Cardiac fibroblast (primary cell): ENCODE data around the gene TRPC3.

Experiments
- DNase-seq, 2 donors: peaks; one replicate each; pipeline versions ENCODE4 v3.0.0 to v3.0.0-alpha.2; 2010; ENCODE audit warnings: low read depth in 2 of 2
- H3K4me3 ChIP-seq, 2 donors: replicated peaks in 1 of 2; 1 replicate in 1 of 2; 2 replicates in 1 of 2; pipeline ENCODE4 v1.5.1; 2011; ENCODE audit warnings: low read depth in 2 of 2, low read length in 2 of 2, mild to moderate bottlenecking in 2 of 2, moderate library complexity in 1 of 2
- CTCF ChIP-seq: IDR thresholded peaks from one replicate; pipeline ENCODE4 v1.5.1; 2011; ENCODE audit warnings: low read depth, mild to moderate bottlenecking, low read length, inconsistent platforms

TRPC3 gene

DNA sequence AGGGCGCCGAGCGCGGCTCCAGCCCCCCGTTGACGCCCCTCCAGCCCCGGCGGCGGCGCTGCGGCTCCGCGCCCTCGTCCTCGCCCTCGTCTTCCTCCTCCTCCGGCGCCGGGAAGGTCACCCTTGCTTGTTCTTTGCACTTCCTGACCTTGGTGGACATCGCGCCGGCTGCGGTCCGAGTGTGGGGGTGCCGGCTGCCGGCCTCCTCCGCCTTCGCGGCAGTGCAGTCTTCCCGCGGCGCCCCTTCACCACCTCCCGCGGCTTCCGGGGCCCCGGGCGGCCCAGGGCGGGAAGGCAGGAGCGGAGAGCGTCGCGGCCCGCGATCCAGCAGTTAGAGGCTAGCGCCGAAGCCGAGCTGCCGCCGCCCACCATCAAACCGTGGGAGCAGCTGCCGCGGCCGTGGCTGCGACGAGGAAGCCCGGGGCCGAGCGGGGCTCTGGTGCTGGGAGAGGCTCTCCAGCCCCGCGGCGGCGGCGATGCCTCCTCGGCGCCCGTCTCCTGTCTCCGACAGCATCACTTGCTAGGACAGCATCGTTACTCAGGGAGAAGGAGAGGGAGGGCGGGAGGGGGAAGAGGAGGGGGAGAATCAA is at the start of gene TRPC3:
Gene TRPC3 (minus strand): TSS at position 540 of the 590 bp plus-strand sequence. CDS start 380 bp downstream, at position 160.
- TF ChIP-seq CTCF, result no peak
- DNase-seq, result peak; percentile 5 to 7
- H3K4me3 ChIP-seq, result peak within 1 kb of the TSS; percentile 42 to 51

DNA sequence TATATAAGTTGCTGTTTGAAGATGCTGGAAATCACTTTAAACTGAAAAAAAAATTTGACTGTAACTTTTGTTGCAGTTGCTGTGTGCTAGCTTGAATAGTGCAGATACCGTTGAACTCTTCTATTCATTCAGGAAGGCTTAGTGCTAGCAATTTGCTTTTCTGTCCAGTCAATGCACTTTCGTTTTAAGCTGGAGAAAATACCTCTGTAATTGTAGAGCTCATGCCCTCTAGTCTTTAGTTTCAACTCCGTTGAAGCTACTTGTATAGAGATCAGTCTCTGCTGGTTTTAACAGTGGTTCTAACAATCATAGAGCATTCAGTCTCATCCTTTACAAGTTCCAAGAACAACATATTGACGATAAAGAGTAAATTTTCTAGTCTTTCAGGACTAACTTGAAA is 49.0 kb upstream of the TRPC3 start:
- no peak for TF ChIP-seq CTCF
- DNase-seq, result no peak

GRCh38 chr4:121998024-121998423 is 46.2 kb upstream of the TRPC3 start:
- DNase-seq, result no peak
- H3K4me3 ChIP-seq, result no peak overlapping the region
- TF ChIP-seq CTCF, result no peak

More for the DNA sequence above, 49.0 kb upstream of the TRPC3 start:
- no peak overlapping the region for H3K4me3 ChIP-seq

GRCh38 chr4:121995790-121996537 is 44.1 kb upstream of the TRPC3 start:
- DNase-seq, result no peak

DNA sequence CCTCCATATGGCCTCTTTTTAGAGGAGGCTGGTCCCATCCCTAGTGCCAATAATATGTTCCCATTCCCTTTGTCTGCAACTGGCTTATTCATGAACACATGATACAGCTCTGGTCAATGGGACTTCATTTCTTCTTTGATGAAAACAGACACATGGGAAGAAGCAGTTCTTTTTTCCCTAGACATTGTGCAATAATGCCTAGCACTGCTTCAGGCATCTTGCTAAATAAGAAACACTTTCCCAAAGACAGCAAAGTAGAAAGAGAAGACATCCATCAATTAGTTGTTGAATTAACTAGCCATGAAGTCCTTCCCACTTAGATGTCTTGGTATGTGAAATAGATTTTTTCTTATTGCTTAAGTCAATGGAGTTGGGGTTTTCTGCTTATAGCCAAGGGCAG is 40.1 kb upstream of the TRPC3 start:
- TF ChIP-seq CTCF, result no peak
- DNase-seq, result no peak
- H3K4me3 ChIP-seq, result no peak overlapping the region

More at GRCh38 chr4:121995790-121996537, 44.1 kb upstream of the TRPC3 start:
- no peak for TF ChIP-seq CTCF
- H3K4me3 ChIP-seq, result no peak overlapping the region

DNA sequence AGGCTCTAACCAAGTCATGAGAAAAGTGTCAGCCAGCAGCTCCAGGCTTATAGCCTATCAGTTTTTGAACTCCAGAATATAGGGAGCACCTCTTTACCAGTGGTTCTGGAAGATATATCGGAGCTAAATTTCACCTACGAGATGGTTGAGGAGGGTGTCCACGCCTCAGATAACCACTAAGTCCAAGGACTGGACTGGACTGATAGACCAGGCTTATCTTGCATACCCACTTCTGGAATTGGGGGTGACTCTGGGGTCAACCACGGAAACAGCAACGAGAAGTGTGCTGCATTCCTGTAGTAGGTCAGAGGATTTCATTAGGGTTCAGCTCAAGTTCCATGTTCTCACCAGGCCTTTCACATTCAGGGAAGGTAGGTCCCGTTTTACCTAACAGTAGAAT is 38.6 kb upstream of the TRPC3 start:
- TF ChIP-seq CTCF, result no peak
- DNase-seq, result no peak
- no peak overlapping the region for H3K4me3 ChIP-seq

- H3K4me3 ChIP-seq, result no peak overlapping the region
- peak; percentile 73 to 82 for DNase-seq
- TF ChIP-seq CTCF, result no peak
These were observed 37.9 kb upstream of the TRPC3 start for GRCh38 chr4:121989715-121990114.
